ENCODE results near the gene MPRIP. TPM values are rescaled to one million over a fixed set of nuclear protein-coding genes. Genes with fewer than 3 reads are reported as not detected.

The MPRIP gene
- total and polyA plus RNA-seq, 2 experiments from 2014 or later: 80.4 to 172 TPM

GRCh38 chr17:17167356-17167755, 125.1 kb downstream of the MPRIP start:
- Histone ChIP-seq H3K9me3 (ENCODE audit: low read depth) (no peaks in the 10 kb centered on the region), H3K4me1 (ENCODE audit: low read depth) (peaks cover 25% of the 10 kb centered on the region), H3K27ac (no peak overlapping the region), H3K4me3 (no peak overlapping the region), H3K27me3 (no peaks in the 10 kb centered on the region), H3K36me3 (peaks cover 36% of the 10 kb centered on the region)
- no peak for DNase-seq (ENCODE audit: low read depth in 1 of 2, low spot score in 1 of 2)
- no peak for TF ChIP-seq CTCF (IDR thresholded peaks at IDR 0.05; ENCODE audit: low read depth, low read length)

GRCh38 chr17:17167986-17168385, 125.7 kb downstream of the MPRIP start:
- Histone ChIP-seq H3K27me3 (no peaks in the 10 kb centered on the region), H3K4me3 (no peak overlapping the region), H3K27ac (no peak overlapping the region), H3K9me3 (ENCODE audit: low read depth) (no peaks in the 10 kb centered on the region), H3K36me3 (peaks cover 35% of the 10 kb centered on the region), H3K4me1 (ENCODE audit: low read depth) (peaks cover 25% of the 10 kb centered on the region)
- no peak for TF ChIP-seq CTCF (IDR thresholded peaks at IDR 0.05; ENCODE audit: low read depth, low read length)
- no peak for DNase-seq (ENCODE audit: low read depth in 1 of 2, low spot score in 1 of 2)

GRCh38 chr17:17168401-17168800, 126.1 kb downstream of the MPRIP start:
- H3K4me1 ChIP-seq (ENCODE audit: low read depth): peaks cover 25% of the 10 kb centered on the region
- H3K27ac ChIP-seq: no peak overlapping the region
- no peaks in the 10 kb centered on the region for H3K27me3 ChIP-seq
- peaks cover 35% of the 10 kb centered on the region for H3K36me3 ChIP-seq
- H3K4me3 ChIP-seq: no peak overlapping the region
- DNase-seq (ENCODE audit: low read depth in 1 of 2, low spot score in 1 of 2): no peak
- TF ChIP-seq CTCF (IDR thresholded peaks at IDR 0.05; ENCODE audit: low read depth, low read length): no peak
- H3K9me3 ChIP-seq (ENCODE audit: low read depth): no peaks in the 10 kb centered on the region

- peaks cover 25% of the 10 kb centered on the region for H3K4me1 ChIP-seq (ENCODE audit: low read depth)
- TF ChIP-seq CTCF (IDR thresholded peaks at IDR 0.05; ENCODE audit: low read depth, low read length): no peak
- no peak overlapping the region for H3K4me3 ChIP-seq
- no peak for DNase-seq (ENCODE audit: low read depth in 1 of 2, low spot score in 1 of 2)
- H3K27me3 ChIP-seq: no peaks in the 10 kb centered on the region
- H3K36me3 ChIP-seq: peaks cover 39% of the 10 kb centered on the region
- H3K27ac ChIP-seq: peak overlapping the region; percentile 70
- no peaks in the 10 kb centered on the region for H3K9me3 ChIP-seq (ENCODE audit: low read depth)
Observed at GRCh38 chr17:17169396-17169795, 127.1 kb downstream of the MPRIP start.

- Histone ChIP-seq H3K4me3 (no peak overlapping the region), H3K9me3 (ENCODE audit: low read depth) (no peaks in the 10 kb centered on the region), H3K36me3 (peaks cover 44% of the 10 kb centered on the region), H3K4me1 (ENCODE audit: low read depth) (peaks cover 25% of the 10 kb centered on the region), H3K27me3 (no peaks in the 10 kb centered on the region), H3K27ac (peak overlapping the region; percentile 70)
- peak; percentile 24 to 70 for DNase-seq (ENCODE audit: low read depth in 1 of 2, low spot score in 1 of 2)
- TF ChIP-seq CTCF (IDR thresholded peaks at IDR 0.05; ENCODE audit: low read depth, low read length): no peak
Observed at GRCh38 chr17:17170346-17170985, 128.2 kb downstream of the MPRIP start.
